ENCODE data around the gene NRXN3. TPM values are rescaled to one million over a fixed set of nuclear protein-coding genes. Genes with fewer than 3 reads are reported as not detected.
"Not testable (repeated sequence)": the region's sequence is repeated elsewhere in the genome, so short reads cannot be mapped to it uniquely, and the experiment has no call there.

NRXN3 gene
- total RNA-seq, 1 experiment from 2014 or later: 1.1 TPM

DNA sequence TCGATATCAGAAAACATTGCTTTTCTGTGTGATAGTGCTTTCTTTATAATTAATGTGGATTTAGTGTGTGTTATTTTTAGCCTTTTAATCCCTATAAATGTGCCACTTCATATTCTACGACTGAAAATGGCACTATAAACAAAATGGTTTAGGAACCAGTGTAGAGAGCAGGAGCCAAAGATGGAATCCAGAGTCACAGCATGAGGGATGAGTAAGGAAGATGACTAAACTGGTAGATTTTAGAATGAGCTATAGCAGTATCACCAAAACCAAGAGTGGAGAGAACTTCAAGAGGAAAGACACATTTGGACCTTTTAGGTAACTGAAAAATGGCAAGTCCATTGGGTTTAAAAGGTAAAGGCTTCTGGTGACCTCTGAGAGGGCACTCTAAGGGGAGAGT is 887.2 kb downstream of the NRXN3 start:
- peak; percentile 26 for DNase-seq (ENCODE audit: low read depth)

DNA sequence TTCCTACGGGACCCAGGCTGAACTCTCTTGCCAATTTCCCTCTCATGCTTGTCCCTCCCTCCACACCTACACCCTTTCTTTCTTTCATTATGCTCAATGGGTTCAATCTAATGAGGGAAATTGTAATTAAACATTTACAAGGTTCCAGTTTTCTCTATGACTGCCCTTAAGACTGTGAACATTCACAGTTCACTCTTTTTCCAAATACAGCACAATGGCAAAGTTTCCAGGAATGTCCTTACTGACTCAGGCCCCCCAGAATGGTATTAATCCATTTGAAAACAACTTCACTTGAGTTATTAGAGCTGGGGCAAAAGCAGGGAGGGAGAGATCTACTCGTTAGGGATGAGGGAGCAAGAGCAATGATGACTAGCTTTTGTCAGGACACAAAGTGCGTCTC is 892.1 kb downstream of the NRXN3 start:
- no peak for DNase-seq (ENCODE audit: low read depth)

DNA sequence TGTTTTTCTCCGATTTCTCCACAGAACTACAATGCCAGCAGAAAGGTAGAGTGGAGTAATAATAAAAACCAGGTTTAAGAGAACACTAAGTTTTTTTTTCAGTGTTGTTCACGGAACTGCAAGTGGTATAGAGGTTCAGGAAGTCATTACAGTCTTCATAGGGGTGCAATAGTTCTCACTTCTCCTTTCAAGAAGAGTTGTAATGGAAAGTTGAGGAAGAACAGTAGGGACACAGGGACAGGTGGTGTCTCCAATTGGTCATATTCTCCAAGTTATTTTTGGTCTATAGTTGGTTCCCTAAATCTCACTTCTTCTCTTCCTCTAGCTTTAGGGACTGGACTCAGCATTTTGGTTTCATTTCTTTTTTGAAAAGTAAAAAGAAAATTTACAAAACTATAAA is 894.0 kb downstream of the NRXN3 start:
- no peak for DNase-seq (ENCODE audit: low read depth)

DNA sequence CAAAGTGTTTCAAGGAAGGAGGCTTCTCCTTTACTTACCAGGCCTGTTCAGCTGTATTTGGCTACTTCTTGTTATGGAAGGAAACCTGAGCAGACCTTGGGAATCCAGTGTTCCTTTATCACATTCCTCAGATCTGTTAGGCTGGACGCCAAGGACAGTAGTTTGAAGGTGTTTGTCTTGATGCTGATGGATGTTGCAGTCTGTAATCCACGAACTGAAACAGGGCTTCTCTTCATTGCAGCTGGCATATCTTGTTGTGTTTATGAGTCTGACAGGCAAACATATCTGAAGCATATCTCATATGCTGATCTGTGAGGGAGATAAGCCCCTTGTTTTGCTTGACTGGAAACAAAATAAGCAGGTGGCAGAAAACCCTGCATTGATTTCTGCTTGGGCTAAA is 904.3 kb downstream of the NRXN3 start:
- DNase-seq (ENCODE audit: low read depth): no peak

DNA sequence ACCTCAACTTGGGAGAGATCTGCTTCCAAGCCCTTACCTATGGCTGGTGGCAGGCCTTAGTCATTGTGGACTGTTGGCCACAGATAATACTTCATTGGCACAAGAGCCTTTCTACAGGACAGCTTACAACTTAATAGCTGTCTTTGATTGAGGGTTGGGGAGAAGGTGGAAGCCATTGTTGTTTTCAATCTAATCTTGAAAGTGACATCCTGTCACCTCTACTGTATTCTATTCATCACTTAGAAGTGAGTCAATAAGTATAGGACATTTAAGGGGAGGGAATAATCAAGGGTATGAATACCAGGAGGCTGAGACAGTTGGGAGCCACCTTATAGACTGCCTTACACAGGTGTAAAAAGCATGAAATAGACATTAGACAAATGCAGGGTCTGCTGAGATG is 906.3 kb downstream of the NRXN3 start:
- DNase-seq (ENCODE audit: low read depth): no peak

DNA sequence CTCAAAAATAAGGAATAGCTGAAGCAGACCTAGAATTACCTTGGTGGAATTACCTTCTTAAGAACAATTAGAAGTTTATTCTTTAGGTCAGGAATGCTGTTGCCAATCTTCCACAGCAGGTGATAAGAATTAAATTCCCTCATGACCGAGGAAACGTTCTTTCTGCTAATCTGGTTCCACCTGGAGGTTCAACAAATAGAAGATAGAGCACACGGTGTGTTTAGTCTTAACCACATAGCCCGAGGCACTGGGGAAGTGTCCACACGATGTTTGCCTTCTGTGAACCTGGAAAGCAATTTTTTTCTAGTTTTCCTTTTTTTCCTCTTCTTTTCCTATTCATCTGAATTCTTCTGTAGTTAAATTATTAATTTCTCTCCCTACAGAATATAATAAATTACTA is 906.9 kb downstream of the NRXN3 start:
- DNase-seq (ENCODE audit: low read depth): no peak

DNA sequence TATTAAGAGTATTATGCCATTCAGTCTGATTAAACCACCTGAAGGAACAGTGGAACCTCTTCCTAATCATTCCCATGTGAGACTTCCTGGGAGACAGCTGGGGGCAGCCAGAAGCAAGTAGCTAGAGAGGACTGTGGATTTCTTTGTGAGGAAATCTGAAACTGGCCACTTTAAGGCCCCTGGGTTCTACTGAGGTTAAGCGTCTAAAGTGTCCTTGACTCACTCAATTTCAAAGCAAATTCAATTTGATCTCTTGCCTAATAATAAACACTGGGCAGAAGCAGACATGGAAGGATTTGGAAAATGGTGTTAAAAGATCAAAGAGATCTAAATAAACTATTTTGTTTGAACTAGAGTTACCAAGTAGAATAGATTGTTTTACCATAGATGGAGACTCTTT is 909.9 kb downstream of the NRXN3 start:
- DNase-seq (ENCODE audit: low read depth): no peak

DNA sequence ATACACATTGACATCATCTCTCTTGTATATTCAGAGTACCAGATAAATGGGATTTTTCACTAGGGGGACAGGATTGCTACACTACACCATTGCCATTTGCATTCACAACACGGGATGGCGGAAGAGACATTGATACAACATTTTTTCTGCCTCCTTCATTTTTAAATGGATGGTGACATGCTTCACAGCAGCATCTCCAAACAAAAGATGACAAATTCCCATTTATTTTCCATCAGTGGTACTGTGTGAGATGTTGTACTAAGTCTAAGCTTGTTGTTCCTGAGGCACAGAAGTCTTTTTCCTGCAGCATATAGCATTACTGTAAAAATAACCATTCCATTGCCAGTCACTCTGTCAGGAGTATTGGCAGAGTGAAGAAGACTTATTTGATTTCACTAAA is 912.7 kb downstream of the NRXN3 start:
- no peak for DNase-seq (ENCODE audit: low read depth)

DNA sequence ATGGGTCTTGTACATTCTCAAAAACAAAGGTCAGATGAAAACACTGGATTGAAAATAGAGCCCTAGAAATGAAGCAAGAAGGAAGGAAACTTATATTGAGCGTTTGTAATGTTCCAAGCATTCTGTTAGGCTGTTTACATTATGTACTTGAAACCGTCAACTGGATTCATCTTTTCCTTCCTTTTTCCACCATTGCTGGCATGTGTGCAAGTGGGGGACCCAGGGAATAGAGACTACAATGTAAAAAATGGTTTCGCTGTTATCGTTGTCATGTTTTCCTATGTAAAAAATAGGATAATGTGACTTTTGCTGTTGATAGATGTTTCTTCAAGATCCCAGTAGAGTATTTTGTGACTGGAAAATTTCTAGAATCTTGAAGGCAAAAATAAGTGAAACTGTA is 913.2 kb downstream of the NRXN3 start:
- DNase-seq (ENCODE audit: low read depth): no peak

DNA sequence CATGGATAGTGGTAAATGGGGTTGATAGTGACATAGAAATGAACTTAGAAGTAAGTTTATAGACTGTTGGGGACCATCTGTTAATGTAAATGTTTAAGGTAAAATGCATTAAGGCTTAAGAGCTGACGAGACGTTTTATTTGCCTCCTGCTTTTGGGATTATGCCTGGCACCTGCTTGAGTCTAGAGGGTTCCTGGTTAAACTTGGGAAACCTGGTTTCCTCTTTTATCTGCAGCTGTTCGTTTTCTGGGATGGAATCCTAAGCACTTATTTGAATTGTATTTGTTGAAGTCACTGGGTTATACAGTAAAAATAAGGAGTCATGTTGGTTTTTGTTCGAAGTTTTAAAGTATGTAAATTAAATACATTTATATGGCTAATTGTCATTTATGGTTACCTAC is 914.7 kb downstream of the NRXN3 start:
- DNase-seq (ENCODE audit: low read depth): no peak

DNA sequence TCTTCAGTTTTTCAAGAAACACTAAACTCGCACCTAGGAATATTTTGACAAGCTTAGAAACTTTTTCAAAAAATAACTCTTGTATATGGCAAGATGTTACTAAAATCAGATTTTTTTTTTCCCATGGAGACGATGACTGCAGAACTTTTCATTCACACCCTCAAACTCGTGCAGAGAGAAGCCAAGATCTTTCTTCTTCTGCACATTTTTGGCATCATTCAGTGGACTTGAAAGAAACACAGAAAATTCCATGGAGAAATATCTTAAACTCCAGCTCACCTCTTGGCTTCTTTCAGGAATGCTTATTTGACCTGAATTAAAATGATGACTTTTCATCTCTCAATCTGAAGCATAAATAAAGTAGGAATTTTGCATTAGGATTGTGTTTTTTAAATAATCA is 919.4 kb downstream of the NRXN3 start:
- DNase-seq (ENCODE audit: low read depth): no peak

DNA sequence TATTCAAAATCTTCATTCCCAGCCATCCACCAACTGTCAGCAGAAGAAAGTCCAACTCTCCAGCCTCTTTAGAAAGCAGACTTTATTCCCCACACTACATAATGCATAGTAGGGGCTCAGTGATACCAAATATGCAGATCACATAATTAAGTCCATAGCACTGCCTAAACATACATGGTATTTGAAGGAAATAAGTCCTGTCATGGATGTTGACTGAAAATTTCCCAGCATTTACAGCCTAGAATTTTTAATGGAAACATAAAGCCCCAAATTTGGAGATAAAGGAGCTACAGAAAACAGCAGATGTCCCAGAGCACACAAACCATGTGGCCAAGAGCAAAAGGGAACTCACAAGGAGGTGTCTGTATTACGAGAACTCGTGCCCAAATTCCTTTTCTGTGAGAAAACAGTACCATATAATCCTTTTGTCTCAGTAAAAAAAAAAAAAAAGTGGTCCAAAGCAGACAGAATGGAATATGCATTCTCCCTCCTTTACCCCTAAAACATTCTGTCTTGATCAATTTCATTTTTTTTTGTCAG is 920.5 kb downstream of the NRXN3 start:
- no peak for DNase-seq (ENCODE audit: low read depth)

DNA sequence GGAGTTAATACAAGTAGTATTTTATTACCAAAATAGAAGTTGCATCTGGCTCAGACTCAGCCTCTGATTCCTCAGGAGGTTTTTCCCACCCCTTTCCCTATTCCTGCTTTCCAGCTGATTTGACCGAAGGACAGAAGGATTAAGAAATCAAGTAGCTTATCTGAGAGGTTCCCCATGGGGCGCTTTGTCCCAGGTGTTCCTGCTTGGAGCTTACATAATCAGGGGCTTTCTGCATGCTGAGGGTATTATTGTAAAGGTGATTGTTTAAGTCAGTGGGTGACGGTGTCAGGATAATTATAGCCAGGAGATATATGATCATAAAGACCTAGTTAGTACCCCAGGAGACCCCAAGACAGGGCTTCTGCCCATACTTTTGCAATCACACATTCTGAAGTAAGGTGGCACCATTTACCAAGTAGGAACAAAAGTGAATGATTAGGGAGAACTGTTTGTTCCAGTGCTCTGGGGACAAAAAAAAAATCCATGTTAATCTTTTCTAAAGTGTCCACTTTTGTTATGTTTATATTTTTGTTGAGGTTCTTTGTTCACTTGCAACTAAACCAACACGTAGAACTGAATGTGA is 921.3 kb downstream of the NRXN3 start:
- no peak for DNase-seq (ENCODE audit: low read depth)

DNA sequence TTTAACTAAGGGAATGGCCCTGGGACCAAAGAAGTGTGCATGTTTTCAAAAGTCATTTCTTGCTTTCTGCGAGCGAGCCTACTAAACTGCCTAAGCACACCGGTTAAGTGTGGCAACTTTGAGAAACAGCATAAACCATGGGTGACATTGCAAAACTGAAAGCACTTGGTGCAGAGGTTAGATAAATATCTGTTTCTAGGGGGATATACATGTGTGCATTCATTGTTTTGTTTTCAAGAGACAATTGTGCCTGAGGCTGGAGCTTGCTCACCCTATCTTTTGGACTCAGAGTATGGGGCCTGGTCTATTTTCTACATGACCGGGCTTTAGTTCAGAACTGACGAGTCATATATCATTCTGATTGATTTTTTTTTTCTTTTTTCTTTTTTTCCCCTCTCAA is 923.4 kb downstream of the NRXN3 start:
- DNase-seq (ENCODE audit: low read depth): peak; percentile 61

DNA sequence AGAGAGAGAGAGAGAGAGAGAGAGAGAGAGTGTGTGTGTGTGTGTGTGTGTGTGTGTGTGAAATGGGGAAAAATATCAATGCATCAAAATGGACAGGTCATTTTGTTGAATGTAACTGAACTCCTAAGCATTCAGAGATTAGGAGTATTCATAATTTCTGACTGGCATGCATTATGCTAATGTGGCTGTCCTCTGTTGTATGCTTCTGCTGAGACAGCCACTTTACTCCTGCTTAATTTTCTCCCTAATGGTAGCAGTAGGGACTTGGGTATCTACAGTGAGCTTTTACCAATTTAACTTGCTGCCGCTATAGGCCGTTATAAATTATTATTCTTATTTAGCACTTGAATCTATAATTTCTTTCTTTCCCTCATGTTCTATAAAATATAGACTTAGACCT is 924.8 kb downstream of the NRXN3 start:
- DNase-seq (ENCODE audit: low read depth): no peak

DNA sequence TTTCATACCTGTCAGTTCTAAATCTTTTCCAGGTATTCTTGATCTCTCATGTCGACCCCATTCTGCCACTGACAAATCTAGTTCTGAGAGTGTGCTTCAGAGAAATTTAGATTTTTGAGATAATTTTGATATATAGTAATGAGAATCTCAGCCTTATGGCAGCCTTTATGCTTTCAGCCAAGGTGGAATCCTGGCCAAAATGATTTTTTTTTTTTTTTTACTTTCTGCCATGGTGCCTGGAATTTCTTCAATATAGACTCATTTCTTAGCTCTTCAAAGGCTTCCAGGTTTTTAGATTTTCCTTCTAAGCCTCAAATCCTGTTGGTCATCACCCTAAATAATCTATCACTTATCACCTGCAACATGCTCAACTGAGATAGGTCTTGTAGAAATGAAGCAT is 926.6 kb downstream of the NRXN3 start:
- DNase-seq (ENCODE audit: low read depth): no peak

DNA sequence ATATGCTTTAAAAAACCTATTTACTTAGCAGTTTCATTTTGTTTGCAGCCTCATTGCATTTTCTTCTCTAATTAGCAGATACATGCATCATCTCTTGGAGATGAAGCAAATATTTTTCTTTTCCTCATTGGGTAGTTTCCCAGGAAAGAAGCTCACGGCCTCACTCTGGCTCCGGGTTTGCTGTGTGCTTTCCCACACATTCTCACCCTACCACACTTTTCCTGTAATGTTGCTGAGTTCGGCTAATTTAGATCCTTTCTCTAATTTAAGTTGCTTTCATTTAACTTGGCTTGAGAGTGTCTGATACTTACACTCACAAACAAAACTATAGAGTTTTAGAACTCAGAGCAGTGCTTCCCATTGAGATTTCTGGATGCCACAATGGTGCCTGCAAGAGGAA is 928.2 kb downstream of the NRXN3 start:
- DNase-seq (ENCODE audit: low read depth): no peak

DNA sequence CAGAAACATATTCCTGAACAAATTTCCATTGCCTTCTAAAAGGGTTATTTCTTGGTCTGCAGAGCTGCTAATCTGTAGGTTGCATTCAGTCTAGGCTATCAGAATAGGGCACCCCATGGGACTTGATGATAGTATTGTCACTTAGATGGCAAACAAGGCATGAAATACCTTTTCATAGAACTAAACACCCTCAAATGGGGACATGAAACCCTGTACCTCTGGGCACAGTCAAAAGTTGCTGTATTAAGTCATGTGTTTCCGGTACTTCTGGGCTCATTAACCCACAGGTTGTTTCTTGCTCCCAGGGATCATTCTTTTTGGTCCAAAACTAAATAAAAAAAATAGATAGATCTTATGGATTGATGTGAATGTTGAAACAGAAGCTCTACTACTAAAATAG is 930.4 kb downstream of the NRXN3 start:
- no peak for DNase-seq (ENCODE audit: low read depth)

DNA sequence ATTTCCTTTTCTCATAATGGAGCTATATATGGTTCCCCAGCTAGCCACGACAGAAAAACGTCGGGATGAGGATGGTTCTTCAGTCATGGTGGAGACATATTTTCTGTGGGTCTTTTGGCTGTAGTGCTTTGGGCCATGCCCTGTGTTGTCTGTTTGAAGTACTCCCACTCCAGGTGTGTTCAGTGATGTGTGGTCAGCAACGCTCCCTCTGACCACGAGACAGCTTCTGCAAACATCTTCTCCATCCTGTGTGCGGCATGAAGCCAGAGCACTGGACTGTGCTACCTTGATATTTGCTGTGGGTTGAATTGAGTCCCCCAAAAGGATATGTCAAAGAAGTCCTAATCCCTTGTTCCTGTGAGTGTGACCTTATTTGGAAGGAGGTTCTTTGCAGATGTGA is 931.2 kb downstream of the NRXN3 start:
- no peak for DNase-seq (ENCODE audit: low read depth)

DNA sequence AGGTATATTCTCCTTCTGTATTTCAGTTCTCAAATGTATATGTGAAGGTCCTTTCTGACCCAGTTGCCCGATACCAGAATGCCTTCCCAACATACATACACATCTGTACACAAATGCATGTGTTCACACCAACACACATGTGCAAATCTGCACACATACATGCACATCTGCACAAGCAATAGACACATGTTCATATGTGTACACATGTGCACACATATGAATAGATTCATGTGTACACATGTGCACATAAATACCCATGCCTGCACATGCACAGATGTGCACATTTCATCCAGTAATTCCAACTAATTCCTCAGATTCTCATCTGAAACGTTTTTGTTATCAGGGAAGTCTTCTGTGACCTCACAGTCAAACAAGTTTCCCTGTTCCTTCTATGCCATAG is 933.6 kb downstream of the NRXN3 start:
- no peak for DNase-seq (ENCODE audit: low read depth)

DNA sequence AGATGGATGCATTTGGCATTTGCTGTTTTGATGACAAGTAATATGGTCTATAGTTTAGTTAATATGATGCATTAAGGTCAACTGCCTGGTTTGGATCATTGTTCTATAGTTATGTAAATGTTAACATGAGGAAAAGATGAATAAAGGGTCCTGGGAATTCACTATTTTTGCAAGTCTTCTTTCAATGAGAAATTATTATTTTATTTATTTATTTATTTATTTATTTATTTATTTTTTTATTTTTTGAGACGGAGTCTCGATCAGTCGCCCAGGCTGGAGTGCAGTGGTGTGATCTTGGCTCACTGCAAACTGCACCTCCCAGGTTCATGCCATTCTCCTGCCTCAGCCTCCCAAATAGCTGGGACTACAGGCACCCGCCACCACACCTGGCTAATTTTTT is 940.4 kb downstream of the NRXN3 start:
- DNase-seq (ENCODE audit: low read depth): not testable (repeated sequence)

DNA sequence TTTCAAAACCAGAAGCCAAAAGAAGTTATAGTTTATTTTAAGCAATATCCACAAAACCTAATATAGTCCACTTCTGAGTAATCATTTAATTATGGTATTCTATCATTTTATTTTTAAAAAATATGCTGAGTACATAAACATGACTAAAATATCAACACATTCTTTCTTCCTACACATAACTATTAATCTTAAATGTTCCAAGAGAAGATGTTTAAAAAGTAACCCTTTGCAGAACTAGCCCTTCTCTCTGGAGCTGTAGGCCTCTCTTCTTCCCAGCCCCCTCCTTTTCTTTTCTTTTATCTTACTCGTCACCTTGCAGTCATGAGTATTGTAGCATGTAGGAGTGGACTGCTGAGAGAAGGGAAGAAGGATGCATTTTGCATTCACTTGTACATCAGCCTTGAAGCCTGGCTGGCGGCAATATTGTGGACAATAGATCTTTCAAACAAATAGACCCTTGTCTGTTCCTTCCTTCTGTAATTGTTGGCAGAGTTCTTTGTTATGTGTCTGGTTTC is 941.9 kb downstream of the NRXN3 start:
- DNase-seq (ENCODE audit: low read depth): no peak

DNA sequence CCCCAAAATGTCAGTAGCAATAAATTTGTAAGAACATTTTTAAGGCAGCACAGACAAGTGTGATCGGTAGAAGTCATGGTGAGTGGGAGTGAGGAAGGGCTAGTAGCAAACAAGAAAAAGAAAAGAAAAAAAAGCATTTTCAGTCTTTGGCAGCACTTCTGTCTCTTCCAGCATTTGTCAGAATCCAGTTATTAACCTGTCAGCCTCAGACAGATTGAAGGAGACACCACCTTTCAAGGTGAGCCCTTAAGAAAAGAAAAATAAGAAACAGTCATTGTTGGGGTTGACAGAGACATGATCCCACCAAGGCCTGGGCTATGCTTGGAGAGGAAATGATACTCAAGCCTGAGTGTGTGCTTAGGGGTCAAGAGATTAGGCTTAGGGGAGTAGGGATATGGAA is 947.4 kb downstream of the NRXN3 start:
- no peak for DNase-seq (ENCODE audit: low read depth)

DNA sequence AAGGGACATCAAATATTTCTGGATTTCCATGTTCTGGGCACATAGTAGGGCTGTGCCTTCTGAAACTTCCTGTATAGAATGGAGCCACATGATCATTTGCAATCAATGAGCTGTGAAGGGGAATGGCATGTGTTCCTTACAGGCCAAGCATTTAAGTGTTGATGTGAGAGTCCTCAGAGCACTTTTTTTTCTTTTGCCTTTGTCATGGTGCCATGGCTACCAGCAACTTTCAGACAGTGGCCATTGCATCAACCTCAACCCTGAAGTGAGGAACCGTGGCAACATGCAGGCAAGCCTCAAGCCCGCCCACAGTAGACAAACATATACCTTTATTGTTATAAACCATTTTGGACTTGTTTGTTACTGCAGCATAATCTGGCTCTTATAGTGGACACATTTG is 948.1 kb downstream of the NRXN3 start:
- no peak for DNase-seq (ENCODE audit: low read depth)

Measured in M059J (cell line).